ENCODE data around the gene TMEM273.

Gene TMEM273

GRCh38 chr10:49139028-49139845 lies 49.0 kb downstream of the TMEM273 start:
- no peak for DNase-seq

GRCh38 chr10:49138361-49138891 lies 49.8 kb downstream of the TMEM273 start:
- no peak for DNase-seq

- DNase-seq = no peak
These were observed 51.7 kb downstream of the TMEM273 start for GRCh38 chr10:49136525-49136924.

GRCh38 chr10:49135575-49136313 lies 52.4 kb downstream of the TMEM273 start:
- no peak for DNase-seq

- DNase-seq = no peak
These were observed 53.9 kb downstream of the TMEM273 start for GRCh38 chr10:49134327-49134726.

- no peak for DNase-seq
These were observed 54.4 kb downstream of the TMEM273 start, which contains the start of gene FAM170B for GRCh38 chr10:49133706-49134248. TSS of gene FAM170B (minus strand) at chr10:49134021. CDS start at chr10:49133918, 103 bp downstream.

- no peak for DNase-seq
These were observed 55.8 kb downstream of the TMEM273 start for GRCh38 chr10:49132362-49132737.

GRCh38 chr10:49131507-49132361 lies 56.5 kb downstream of the TMEM273 start:
- no peak for DNase-seq

- no peak for DNase-seq
These were observed 58.8 kb downstream of the TMEM273 start for GRCh38 chr10:49129376-49129775.

GRCh38 chr10:49128854-49129253 lies 59.3 kb downstream of the TMEM273 start:
- DNase-seq = no peak

- DNase-seq = no peak
These were observed 63.9 kb downstream of the TMEM273 start for GRCh38 chr10:49123981-49124950.

GRCh38 chr10:49120911-49121310 lies 67.3 kb downstream of the TMEM273 start:
- no peak for DNase-seq

- DNase-seq = no peak
These were observed 68.4 kb downstream of the TMEM273 start for GRCh38 chr10:49119746-49120145.

GRCh38 chr10:49118430-49119074 lies 69.6 kb downstream of the TMEM273 start:
- DNase-seq = no peak

GRCh38 chr10:49117376-49118070 lies 70.7 kb downstream of the TMEM273 start:
- no peak for DNase-seq

GRCh38 chr10:49116509-49117375 lies 71.4 kb downstream of the TMEM273 start:
- no peak for DNase-seq

GRCh38 chr10:49115796-49116508 lies 72.2 kb downstream of the TMEM273 start:
- DNase-seq = no peak

GRCh38 chr10:49115015-49115795 lies 73.0 kb downstream of the TMEM273 start, which contains the start of gene VSTM4:
TSS of gene VSTM4 (minus strand) at chr10:49115522. CDS start at chr10:49115485, 37 bp downstream.
- no peak for DNase-seq

Measured in stimulated activated CD4-positive, alpha-beta T cell treated with anti-CD3 and anti-CD28 coated beads, Interleukin-4, amount 100 ng/mL, for 24 hours (primary cell).